Adrenal gland (tissue), 5 donors: ENCODE measurements around the gene NHERF1.

ENCODE experiments used
- CTCF ChIP-seq, 6 experiments: fragments of 450-650 bp in 4 of 6; fragments of 200-600 bp in 2 of 6; sonication (generic) in 1 of 6; IDR thresholded peaks; 1 replicate in 5 of 6; 2 replicates in 1 of 6; pipeline versions ENCODE4 v1.5.1 to v1.8.0; 2016 to 2021; ENCODE audit warnings: antibody characterized with exemption in 6 of 6, mild to moderate bottlenecking in 2 of 6, moderate library complexity in 1 of 6
- POLR2A ChIP-seq, 2 donors: fragments of 450-650 bp; IDR thresholded peaks; one replicate each; pipeline ENCODE4 v1.6.1; 2017; ENCODE audit warnings: antibody characterized with exemption in 2 of 2, mild to moderate bottlenecking in 2 of 2, moderate library complexity in 1 of 2
- donor health status: DM: no; HTN: no; CAD: no.

- no peak for TF ChIP-seq CTCF (IDR thresholded peaks at IDR 0.05)
- TF ChIP-seq POLR2A (IDR thresholded peaks at IDR 0.05), result no peak
Measured at GRCh38 chr17:74725111-74725510, 23.3 kb upstream of the NHERF1 start.
